Medulla oblongata (tissue), 1 donor: ENCODE results near the gene UFL1.
"Not testable (repeated sequence)": the region's sequence is repeated elsewhere in the genome, so short reads cannot be mapped to it uniquely, and the experiment has no call there.

Source experiments
- DNase-seq: peaks from one replicate; pipeline ENCODE4 v3.0.0-alpha.2; 2015; ENCODE audit errors: extremely low spot score

Gene UFL1

GRCh38 chr6:96521644-96522464, at the start of gene UFL1:
TSS of gene UFL1 (plus strand) at chr6:96521806. CDS start at chr6:96521874, 68 bp downstream.
- DNase-seq, result peak; percentile 96

DNA sequence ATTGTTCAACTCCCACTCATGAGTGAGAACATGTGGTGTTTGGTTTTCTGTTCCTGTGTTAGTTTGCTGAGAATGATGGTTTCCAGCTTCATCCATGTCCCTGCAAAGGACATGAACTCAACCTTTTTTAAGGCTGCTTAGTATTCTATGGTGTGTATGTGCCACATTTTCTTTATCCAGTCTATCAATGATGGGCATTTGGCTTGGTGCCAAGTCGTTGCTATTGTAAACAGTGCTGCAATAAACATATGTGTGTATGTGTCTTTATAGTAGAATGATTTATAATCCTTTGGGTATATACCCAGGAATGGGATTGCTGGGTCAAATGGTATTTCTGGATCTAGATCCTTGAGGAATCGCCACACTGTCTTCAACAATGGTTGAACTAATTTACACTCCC, 49.3 kb upstream of the UFL1 start:
- DNase-seq, result not testable (repeated sequence)

DNA sequence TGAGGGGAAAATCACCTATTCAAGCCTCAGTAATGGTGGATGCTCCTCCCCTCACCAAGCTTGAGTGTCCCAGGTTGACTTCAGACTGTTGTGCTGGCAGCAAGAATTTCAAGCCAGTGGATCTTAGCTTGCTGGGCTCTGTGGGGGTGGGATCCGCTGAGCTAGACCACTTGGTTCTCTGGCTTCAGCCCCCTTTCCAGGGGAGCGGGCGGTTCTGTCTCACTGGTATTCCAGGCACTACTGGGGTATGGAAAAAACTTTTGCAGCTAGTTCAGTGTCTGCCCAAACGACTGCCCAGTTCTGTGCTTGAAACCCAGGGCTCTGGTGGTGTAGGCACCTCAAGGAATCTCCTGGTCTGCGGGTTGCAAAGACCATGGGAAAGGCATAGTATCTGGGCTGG, 42.9 kb upstream of the UFL1 start:
- no peak for DNase-seq

- DNase-seq, result no peak
These were observed 29.7 kb upstream of the UFL1 start for GRCh38 chr6:96491926-96492325.

DNA sequence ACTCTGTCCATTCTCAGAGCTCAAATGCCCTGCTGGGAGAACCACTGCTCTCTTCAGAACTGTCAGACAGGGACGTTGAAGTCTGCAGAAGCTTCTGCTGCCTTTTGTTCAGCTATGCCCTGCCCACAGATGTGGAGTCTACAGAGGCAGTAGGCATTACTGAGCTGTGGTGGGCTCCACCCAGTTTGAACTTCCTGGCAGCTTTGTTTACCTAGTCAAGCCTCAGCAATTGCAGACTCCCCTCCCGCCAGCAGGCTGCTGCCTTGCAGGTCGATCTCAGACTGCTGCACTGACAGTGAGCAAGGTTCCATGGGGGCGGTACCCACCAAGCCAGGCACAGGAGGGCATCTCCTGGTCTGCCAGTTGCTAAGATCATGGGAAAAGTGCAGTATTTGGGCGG, 21.8 kb upstream of the UFL1 start:
- DNase-seq, result no peak

GRCh38 chr6:96502915-96503314, 18.7 kb upstream of the UFL1 start:
- no peak for DNase-seq

- DNase-seq, result no peak
These were observed 16.2 kb upstream of the UFL1 start for GRCh38 chr6:96505363-96505762.

DNA sequence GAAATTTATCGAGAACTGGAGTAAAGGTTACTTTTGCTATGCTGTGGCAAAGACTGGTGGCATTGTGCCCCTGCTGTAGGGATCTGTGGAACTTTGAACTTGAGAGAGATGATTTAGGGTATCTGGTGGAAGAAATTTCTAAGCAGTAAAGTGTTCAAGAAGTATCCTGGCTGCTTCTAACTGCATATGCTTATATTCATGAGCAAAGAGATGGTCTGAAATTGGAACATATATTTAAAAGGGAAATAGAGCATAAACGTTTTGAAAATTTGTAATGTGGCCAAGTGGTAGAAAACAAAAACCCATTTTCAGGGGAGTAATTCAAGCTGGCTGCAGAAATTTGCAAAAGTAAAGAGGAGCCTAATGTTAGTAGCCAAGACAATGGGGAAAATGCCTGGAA, 12.3 kb upstream of the UFL1 start:
- DNase-seq, result no peak

DNA sequence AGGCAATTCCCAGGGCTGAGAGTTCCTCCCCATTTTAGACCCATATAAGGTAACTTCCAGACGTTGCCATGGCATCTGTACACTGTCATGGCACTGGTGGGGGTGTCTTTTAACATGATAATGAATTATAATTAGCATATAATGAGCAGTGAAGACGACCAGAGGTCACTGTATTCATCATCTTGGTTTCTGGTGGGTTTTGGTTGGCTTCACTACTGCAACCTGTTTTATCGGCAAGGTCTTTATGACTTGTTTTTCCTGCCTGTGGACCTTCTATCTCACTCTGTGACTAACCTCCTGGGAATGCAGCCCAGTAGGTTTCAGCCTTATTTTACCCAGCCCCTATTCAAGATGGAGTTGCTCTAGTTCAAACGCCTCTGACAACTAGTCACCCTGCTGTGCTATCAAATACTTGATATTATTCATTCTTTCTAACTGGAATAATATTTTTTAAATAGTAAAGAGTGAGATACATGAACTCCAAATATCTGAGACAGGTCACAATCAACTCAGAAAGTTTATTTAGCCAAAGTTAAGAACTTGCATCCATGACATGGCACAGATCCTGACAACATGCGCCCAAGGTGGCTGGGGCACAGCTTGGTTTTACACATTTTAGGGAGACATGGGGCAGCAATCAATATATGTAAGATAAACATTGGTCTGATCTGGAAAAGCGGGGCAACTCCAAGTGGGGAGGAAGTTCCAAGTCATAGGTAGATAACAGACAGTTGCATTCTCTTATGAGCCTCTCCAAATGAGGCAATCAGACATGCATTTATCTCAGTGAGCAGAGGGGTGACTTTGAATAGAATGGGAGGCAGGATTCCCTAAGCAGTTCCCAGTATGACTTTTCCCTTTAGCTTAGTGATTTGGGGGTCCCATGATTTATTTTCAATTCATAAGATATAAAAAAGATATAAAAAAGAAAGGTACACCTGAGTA, 1.2 kb upstream of the UFL1 start:
- DNase-seq, result no peak

DNA sequence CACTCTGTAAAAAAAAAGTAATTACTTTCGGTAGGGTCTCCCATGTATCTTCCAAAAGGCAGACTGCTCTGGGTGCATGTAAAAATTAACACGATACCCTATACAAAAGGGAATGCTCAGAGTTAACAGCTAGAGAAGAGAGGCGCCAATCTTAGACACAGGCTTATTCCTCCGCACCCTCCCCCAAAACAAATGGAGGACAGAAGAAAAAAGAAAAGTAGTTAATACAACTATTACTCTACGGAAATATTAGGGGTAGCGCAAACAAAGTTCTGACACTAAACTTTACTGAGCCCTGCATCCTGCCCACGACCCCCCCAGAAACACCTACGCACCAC, 331 bp upstream of the UFL1 start:
- DNase-seq, result no peak

GRCh38 chr6:96522465-96523009, 931 bp downstream of the UFL1 start:
- DNase-seq, result no peak

DNA sequence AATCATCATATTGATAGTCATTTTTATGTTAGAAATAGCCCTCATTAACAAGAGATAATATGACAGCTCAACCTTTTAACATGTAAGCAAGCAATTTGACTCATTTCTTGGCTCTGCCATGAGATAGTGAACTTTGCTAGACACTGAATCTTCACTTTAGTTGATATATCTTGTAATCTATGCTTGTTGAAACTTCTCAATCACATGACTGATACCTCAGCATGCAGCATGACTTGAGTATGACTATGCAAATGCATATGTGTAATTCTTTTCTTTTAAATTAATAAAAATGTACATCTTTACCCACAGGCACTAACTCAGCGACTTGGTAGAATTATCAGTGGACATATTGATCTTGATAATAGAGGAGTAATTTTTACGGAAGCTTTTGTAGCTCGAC, 6.6 kb downstream of the UFL1 start:
- no peak for DNase-seq

DNA sequence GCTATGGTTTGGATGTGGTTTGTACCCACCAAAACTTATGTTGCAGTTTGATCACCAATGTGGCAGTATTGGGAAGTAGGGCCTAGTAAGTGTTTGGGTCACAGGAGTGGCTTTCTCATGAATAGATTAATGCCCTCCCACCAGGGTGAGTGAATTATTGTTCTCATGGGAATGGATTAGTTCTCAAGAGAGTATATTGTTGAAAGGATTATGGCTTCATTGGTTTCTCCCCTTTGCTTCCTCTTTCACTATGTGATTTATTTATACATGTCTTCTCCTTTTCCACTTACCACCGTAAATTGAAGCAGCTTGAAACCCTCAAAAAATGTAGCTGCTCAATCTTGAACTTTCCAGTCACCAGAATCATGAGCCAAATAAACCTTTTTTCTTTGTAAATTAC, 10.8 kb downstream of the UFL1 start:
- DNase-seq, result no peak

DNA sequence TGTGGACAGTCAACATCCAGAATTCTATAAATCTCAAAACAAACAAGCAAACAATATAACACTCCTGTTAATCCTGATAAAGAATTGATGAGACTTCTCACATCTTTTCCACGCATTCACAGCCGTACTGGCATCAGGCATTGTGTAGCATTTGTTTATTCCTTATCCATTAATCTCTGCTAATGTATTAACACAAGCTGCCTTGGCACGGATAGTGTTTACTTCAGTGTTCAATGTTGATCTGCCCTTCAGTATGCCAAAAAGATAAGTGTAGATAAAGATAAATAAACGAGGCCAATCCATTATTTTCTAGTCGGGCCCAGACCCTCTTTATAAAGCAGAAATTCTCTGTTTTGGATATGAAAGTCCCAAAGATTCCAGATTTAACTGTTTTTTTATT, 16.1 kb downstream of the UFL1 start:
- DNase-seq, result no peak

GRCh38 chr6:96542702-96543101, 21.1 kb downstream of the UFL1 start:
- no peak for DNase-seq

- DNase-seq, result no peak
These were observed 24.3 kb downstream of the UFL1 start for GRCh38 chr6:96545882-96546281.

DNA sequence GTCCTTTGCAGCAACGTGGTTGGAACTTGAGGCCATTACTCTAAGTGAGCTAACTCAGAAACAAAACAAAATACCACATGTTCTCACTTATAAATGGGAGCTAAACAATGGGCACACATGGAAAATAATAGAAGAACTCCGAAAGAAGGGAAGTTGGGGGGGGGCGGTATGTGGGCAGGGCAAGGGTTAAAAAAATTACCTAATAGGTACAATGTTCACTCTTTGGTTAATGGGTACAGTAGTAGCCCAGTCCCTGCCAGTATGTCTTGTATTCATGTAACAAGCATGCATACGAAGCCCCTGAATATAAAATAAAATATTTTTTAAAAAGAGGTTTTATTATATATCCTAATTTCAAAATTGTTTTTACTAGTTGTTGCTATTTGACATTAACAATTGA, 26.0 kb downstream of the UFL1 start:
- no peak for DNase-seq

DNA sequence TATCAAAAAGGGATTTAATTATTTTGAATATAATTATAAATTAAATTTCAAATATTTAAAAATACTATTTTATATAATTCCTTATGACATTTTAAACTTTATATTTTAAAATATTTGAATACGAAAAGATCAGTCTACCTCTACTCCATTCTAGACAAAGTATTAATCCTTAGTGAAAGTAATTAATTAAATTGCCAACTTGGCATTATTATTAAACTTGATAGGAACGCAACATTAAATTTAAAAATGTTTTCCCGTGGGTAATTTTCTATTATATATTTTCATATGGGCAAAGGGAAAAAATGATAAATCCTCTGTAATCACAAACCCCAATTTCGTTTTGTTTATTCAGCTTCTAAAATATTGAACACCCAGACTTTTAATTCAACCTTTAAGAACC, 33.0 kb downstream of the UFL1 start:
- no peak for DNase-seq

DNA sequence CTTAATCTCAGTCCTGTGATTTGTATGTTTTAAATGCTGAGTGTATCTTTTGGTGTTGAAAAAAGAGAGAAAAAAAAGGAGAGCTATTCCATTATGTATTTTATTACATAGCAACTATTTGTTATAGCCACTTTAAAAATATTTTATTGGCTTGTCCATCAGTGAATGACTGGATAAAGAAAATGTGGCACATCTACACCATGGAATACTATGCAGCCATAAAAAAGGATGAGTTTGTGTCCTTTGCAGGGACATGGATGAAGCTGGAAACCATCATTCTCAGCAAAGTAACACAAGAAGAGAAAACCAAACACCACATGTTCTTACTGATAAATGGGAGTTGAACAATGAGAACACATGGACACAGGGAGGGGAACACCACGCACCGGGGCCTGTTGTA, 38.1 kb downstream of the UFL1 start:
- DNase-seq, result not testable (repeated sequence)

- no peak for DNase-seq
These were observed 41.3 kb downstream of the UFL1 start, which contains the start of gene FHL5 for GRCh38 chr6:96562886-96563285. TSS of gene FHL5 (plus strand) at chr6:96563128. CDS start at chr6:96603614, 40,486 bp downstream.

- DNase-seq, result no peak
These were observed 42.2 kb downstream of the UFL1 start for GRCh38 chr6:96563853-96564252.

DNA sequence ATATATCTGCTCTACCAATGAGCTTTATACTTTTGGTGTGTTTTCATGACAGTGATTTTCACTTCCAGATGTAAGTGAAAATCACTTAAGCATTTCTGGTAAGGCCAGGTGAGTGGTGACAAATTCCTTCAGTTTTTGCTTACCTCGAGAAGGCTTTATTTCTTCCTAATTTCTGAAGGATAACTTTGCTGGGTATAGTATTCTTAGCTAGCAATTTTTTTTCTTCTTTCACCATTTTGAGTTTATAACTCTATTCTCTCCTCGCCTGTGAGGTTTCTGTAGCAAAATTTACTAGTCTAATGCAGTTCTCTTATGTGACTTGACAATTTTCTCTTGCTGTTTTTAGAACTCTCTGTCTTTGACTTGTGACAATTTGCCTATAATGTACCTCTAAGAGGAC, 48.4 kb downstream of the UFL1 start:
- no peak for DNase-seq

DNA sequence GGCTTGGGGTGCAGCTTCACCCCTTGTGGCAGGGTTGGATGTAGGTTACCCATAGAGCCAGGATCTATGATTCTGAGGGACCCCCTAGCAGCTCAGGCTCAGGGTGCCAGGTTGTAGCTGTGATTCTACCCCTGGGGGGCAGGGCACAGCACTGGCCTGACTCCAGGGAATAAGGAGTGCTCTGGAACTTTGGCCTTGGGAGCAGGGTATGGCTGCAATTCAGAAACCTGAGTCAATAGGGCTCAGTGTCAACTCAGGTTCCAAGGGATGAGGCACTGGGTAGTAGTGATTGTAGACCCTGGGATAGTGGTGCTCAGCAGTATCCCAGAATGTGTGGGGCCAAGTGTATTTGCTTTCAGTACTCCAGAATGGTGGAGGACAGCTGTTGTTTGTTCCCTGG, 49.9 kb downstream of the UFL1 start:
- DNase-seq, result no peak
